Measurements from ENCODE around the gene SLC22A4.

Gene SLC22A4

DNA sequence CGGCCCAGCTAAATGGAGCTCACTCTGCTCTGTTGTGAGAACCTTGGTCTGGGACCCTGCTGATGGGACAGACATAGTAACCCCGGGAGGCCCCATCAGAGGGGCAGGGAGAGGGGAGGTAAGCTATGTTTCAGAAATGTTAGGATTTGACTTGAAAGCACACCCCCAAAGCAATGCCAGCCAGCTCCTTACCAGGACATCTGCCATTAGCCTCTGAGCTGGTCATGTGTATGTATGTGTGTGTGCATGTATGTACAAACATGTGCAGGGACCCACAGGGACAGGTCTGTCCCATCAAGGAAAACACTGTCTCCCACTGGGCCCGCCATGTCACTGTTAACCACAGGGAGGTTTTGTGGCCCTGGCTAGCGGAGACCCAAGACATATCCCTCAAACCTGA, 14.5 kb downstream of the SLC22A4 start:
- Histone ChIP-seq H3K36me3 (ENCODE audit: insufficient read depth, low read length) (peaks cover 10% of the 10 kb centered on the region; the same call in 1 of the 2 replicates), H3K4me1 (ENCODE audit: control insufficient read depth, insufficient read depth, low read length, unreplicated experiment) (no peaks in the 10 kb centered on the region), H2AFZ (ENCODE audit: low read length, unreplicated experiment) (no peak overlapping the region), H3K27ac (ENCODE audit: low read depth, low read length) (no peak overlapping the region), H3K27me3 (ENCODE audit: insufficient read depth, low read length) (no peaks in the 10 kb centered on the region), H3K79me2 (ENCODE audit: control insufficient read depth, insufficient read depth, low read length, unreplicated experiment) (no peaks in the 10 kb centered on the region), H3K4me3 (ENCODE audit: low read depth, low read length) (no peak overlapping the region)

DNA sequence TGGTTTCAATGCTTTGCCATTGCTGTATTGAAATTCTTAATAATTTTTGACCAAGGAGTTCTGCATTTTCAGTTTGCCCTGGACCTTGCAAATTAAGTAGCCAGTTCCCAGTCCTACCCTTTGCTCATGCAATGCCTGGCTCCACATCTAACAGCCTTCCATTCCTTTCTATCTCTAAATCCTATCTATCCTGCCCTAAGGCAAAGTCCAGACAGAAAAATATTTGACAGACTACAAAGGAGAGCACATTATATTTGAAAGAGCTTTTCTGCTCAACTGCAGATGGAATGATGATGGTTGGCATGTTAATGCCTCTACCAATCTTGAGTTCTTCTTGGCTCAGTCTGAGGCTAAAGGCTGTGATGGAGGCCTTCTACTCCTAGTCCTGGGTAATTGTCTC, 15.5 kb downstream of the SLC22A4 start:
- Histone ChIP-seq H3K4me1 (ENCODE audit: control insufficient read depth, insufficient read depth, low read length, unreplicated experiment) (no peaks in the 10 kb centered on the region), H2AFZ (ENCODE audit: low read length, unreplicated experiment) (no peak overlapping the region)

DNA sequence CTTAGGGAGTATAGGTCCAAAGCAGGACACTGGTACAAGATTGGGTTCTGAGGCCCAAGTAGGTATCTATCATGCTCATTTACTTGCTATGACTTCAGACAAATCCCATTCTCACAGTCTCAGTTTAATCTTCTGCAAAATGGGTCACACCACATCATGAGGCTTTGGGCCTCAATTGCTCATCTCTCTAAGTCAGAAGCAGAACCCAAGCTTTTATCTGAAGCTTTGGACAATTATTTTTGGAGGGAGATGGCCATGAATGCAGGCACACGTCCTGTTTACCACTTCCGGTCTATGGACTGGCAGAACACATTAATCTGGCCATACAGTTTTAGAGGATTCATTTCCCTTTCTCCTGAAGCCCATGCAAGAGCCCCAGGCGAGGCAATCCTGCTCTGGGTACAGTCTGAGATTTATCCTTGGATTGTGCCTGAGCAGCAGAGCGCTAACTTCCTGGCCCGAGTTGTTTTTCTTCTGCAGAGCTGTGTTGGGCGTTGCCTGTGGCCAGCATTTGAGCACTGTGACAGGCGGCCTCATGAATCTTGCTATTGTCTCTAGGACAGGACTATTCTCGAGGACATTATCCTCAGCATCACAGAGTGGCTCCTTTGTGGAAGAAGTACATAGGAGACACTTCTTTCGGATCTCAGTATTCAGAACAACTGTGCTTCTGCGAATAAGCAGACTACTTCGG, 16.1 kb downstream of the SLC22A4 start:
- Histone ChIP-seq H3K27ac (ENCODE audit: low read depth, low read length) (no peak overlapping the region), H3K27me3 (ENCODE audit: insufficient read depth, low read length) (no peaks in the 10 kb centered on the region), H3K79me2 (ENCODE audit: control insufficient read depth, insufficient read depth, low read length, unreplicated experiment) (no peaks in the 10 kb centered on the region), H3K4me3 (ENCODE audit: low read depth, low read length) (no peak overlapping the region), H3K36me3 (ENCODE audit: insufficient read depth, low read length) (peaks cover 7% of the 10 kb centered on the region; the same call in 1 of the 2 replicates), H2AFZ (ENCODE audit: low read length, unreplicated experiment) (no peak overlapping the region), H3K4me1 (ENCODE audit: control insufficient read depth, insufficient read depth, low read length, unreplicated experiment) (no peaks in the 10 kb centered on the region)

More for the DNA sequence above, 15.5 kb downstream of the SLC22A4 start:
- Histone ChIP-seq H3K4me3 (ENCODE audit: low read depth, low read length) (no peak overlapping the region), H3K36me3 (ENCODE audit: insufficient read depth, low read length) (peaks cover 10% of the 10 kb centered on the region; the same call in 1 of the 2 replicates), H3K27me3 (ENCODE audit: insufficient read depth, low read length) (no peaks in the 10 kb centered on the region), H3K79me2 (ENCODE audit: control insufficient read depth, insufficient read depth, low read length, unreplicated experiment) (no peaks in the 10 kb centered on the region), H3K27ac (ENCODE audit: low read depth, low read length) (no peak overlapping the region)

DNA sequence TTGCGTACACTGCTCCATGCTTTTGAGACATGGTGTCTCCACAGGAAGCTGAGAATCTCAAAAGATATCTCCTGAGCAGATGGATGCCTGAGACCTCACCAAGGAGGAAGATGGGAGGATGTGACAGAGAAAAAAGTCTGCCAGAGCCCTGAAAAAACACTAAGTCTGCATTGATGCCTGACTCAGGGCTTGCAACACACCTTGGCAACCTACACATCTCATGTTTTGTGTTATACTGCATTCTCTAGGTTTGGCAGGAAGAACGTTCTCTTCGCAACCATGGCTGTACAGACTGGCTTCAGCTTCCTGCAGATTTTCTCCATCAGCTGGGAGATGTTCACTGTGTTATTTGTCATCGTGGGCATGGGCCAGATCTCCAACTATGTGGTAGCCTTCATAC, 19.2 kb downstream of the SLC22A4 start:
- H3K36me3 ChIP-seq (ENCODE audit: insufficient read depth, low read length): no peaks in the 10 kb centered on the region
- H3K27ac ChIP-seq (ENCODE audit: low read depth, low read length): no peak overlapping the region
- H2AFZ ChIP-seq (ENCODE audit: low read length, unreplicated experiment): no peak overlapping the region
- H3K4me3 ChIP-seq (ENCODE audit: low read depth, low read length): no peak overlapping the region
- H3K79me2 ChIP-seq (ENCODE audit: control insufficient read depth, insufficient read depth, low read length, unreplicated experiment): no peaks in the 10 kb centered on the region
- no peaks in the 10 kb centered on the region for H3K27me3 ChIP-seq (ENCODE audit: insufficient read depth, low read length)
- H3K4me1 ChIP-seq (ENCODE audit: control insufficient read depth, insufficient read depth, low read length, unreplicated experiment): peaks cover 2% of the 10 kb centered on the region

DNA sequence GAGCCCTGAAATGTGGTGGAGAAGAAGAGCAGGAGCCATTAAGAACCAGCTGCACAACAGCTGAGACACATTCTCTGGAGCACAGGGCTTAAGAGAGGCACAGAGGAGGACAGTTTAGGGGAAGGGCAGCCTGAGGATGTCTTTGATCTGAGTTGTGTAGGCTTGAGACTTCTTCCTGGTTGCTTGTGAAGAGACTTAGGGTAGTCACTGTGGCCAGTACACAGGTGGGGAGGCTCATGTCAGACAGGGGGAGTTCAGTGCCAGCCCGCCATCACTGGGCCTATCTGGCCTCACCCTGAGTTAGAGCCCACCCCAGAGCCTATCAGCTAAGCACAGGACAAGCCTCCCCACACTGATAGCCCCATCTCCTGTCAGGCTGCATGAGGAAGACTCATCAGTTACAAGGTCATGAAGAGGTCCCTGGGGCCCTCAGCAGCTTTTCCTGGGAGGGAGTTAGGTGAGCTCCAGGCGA, 19.8 kb downstream of the SLC22A4 start:
- H3K4me1 ChIP-seq (ENCODE audit: control insufficient read depth, insufficient read depth, low read length, unreplicated experiment): peaks cover 8% of the 10 kb centered on the region
- no peaks in the 10 kb centered on the region for H3K27me3 ChIP-seq (ENCODE audit: insufficient read depth, low read length)
- H3K4me3 ChIP-seq (ENCODE audit: low read depth, low read length): no peak overlapping the region
- no peak overlapping the region for H2AFZ ChIP-seq (ENCODE audit: low read length, unreplicated experiment)
- no peak overlapping the region for H3K27ac ChIP-seq (ENCODE audit: low read depth, low read length)
- H3K36me3 ChIP-seq (ENCODE audit: insufficient read depth, low read length): no peaks in the 10 kb centered on the region
- H3K79me2 ChIP-seq (ENCODE audit: control insufficient read depth, insufficient read depth, low read length, unreplicated experiment): no peaks in the 10 kb centered on the region

DNA sequence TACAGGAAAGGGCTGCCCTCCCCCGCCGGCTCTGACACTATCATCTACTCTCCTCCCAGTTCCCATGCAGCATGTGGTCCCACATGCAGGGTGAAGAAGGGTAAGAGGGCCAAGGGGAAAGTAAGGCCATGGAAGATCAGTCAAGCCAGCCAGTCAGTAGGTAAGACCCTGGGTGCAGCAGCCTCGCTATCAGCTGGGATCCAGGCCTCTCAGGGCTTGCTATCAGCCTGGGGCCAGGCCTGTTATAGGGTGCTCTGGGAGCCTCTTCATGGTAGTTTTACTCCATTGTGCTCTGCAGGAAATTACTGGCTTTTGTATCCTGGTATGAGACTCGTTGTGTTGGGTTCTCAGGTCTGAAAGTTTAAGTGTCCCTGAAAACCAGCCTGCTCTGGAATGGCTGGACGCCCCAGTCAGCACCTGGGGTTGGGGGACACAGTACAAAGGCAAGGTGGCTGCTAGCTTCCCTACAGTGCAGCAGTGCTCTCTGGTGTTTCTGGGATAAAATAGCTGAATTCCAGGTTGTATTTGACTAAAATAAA, 21.4 kb downstream of the SLC22A4 start:
- Histone ChIP-seq H2AFZ (ENCODE audit: low read length, unreplicated experiment) (no peak overlapping the region), H3K4me1 (ENCODE audit: control insufficient read depth, insufficient read depth, low read length, unreplicated experiment) (peaks cover 8% of the 10 kb centered on the region), H3K27ac (ENCODE audit: low read depth, low read length) (no peak overlapping the region), H3K27me3 (ENCODE audit: insufficient read depth, low read length) (no peaks in the 10 kb centered on the region), H3K79me2 (ENCODE audit: control insufficient read depth, insufficient read depth, low read length, unreplicated experiment) (no peaks in the 10 kb centered on the region), H3K36me3 (ENCODE audit: insufficient read depth, low read length) (no peaks in the 10 kb centered on the region), H3K4me3 (ENCODE audit: low read depth, low read length) (no peak overlapping the region)

DNA sequence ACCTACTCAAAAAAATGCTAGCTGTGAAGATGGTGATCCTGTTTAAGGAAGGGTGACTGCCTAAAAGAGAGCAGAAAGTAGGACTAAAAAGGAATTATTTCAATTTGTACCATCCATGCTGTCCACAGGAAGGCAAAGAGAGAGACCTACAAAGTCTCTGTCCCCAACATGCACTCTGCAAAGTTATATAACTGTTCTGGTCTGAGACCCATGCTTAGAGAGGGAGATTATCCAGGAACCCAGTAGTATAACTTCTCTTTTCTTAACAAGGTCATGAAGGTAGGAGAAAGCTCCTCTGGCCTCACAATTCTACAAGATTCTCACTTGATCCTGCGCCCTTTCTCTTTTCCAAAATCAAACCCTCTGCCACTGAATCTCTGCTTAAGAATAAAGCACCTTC, 25.8 kb downstream of the SLC22A4 start:
- Histone ChIP-seq H2AFZ (ENCODE audit: low read length, unreplicated experiment) (no peak overlapping the region), H3K4me1 (ENCODE audit: control insufficient read depth, insufficient read depth, low read length, unreplicated experiment) (peaks cover 8% of the 10 kb centered on the region), H3K79me2 (ENCODE audit: control insufficient read depth, insufficient read depth, low read length, unreplicated experiment) (no peaks in the 10 kb centered on the region), H3K4me3 (ENCODE audit: low read depth, low read length) (no peak overlapping the region), H3K36me3 (ENCODE audit: insufficient read depth, low read length) (no peaks in the 10 kb centered on the region), H3K27me3 (ENCODE audit: insufficient read depth, low read length) (no peaks in the 10 kb centered on the region), H3K27ac (ENCODE audit: low read depth, low read length) (no peak overlapping the region)

DNA sequence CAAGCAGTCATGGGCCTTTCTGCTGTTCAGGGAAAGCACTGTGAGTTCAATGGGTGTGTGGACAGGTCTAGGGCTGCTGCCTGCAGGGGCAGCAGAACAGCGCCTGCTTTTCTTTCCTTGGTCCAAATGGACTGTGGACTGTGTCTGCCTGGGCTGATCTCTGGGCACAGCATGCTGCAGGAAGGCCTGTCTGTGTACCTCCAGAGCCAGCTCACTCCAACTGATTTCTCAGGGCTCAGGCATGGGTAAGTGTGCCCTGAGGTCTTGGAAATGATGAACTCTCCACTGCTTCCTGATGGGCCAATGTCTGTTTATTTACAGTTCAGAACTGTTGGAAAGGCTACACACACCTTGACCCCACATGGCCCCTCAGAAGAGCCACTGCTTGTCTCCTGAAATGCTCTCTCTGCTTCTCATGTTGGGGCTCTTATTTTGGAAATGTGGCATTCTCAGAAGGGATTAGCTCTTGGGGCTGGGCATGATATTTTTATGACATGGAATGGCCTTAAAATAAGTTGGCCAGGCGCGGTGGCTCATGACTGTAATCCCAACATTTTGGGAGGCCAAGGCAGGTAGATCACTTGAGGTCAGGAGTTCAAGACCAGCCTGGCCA, 27.0 kb downstream of the SLC22A4 start:
- H3K27me3 ChIP-seq (ENCODE audit: insufficient read depth, low read length): no peaks in the 10 kb centered on the region
- no peak overlapping the region for H2AFZ ChIP-seq (ENCODE audit: low read length, unreplicated experiment)

DNA sequence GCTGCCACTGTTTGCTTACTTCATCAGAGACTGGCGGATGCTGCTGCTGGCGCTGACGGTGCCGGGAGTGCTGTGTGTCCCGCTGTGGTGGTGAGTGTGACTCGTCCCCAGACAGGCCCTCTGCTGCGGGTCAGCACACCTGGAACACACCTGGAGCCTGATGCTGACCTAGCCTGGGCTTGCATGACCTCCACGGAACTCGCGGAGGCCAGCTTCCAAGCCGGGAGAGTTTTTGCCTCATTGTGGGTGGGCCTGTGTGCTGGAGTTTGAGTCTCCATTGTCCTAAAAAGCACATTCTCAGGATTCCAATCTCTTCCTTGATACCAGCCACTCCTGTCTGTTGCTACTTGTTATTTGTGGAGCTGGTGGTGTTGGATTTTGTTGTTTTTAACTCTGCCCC, 28.1 kb downstream of the SLC22A4 start:
- Histone ChIP-seq H3K79me2 (ENCODE audit: control insufficient read depth, insufficient read depth, low read length, unreplicated experiment) (no peaks in the 10 kb centered on the region), H3K36me3 (ENCODE audit: insufficient read depth, low read length) (no peaks in the 10 kb centered on the region), H3K4me1 (ENCODE audit: control insufficient read depth, insufficient read depth, low read length, unreplicated experiment) (peaks cover 8% of the 10 kb centered on the region), H2AFZ (ENCODE audit: low read length, unreplicated experiment) (no peak overlapping the region), H3K27me3 (ENCODE audit: insufficient read depth, low read length) (no peaks in the 10 kb centered on the region), H3K4me3 (ENCODE audit: low read depth, low read length) (no peak overlapping the region), H3K27ac (ENCODE audit: low read depth, low read length) (no peak overlapping the region)

More for the DNA sequence above, 27.0 kb downstream of the SLC22A4 start:
- no peak overlapping the region for H3K27ac ChIP-seq (ENCODE audit: low read depth, low read length)
- H3K36me3 ChIP-seq (ENCODE audit: insufficient read depth, low read length): no peaks in the 10 kb centered on the region
- H3K4me3 ChIP-seq (ENCODE audit: low read depth, low read length): no peak overlapping the region
- no peaks in the 10 kb centered on the region for H3K79me2 ChIP-seq (ENCODE audit: control insufficient read depth, insufficient read depth, low read length, unreplicated experiment)
- peaks cover 8% of the 10 kb centered on the region for H3K4me1 ChIP-seq (ENCODE audit: control insufficient read depth, insufficient read depth, low read length, unreplicated experiment)

DNA sequence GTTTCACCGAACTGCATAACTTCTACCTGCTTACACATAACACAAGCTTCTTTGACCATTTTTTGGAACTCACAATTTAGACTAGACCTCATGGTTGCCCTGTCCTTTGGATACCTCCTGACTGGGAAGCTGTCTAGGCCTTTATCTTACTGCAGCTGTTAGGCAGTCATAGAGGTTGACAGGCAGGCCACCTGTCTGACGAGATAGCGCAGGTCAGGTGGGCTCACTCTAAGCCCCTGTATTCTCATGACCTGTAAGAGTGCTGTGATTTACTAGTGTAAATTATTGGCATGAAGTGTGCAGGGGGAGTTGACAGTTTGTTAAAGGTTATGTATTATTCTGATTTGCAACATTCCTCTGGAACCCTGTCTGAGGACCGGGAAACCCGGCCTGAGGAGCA, 29.0 kb downstream of the SLC22A4 start:
- peaks cover 7% of the 10 kb centered on the region for H3K4me1 ChIP-seq (ENCODE audit: control insufficient read depth, insufficient read depth, low read length, unreplicated experiment)
- no peaks in the 10 kb centered on the region for H3K27me3 ChIP-seq (ENCODE audit: insufficient read depth, low read length)
- H3K36me3 ChIP-seq (ENCODE audit: insufficient read depth, low read length): no peaks in the 10 kb centered on the region
- H3K4me3 ChIP-seq (ENCODE audit: low read depth, low read length): no peak overlapping the region
- no peaks in the 10 kb centered on the region for H3K79me2 ChIP-seq (ENCODE audit: control insufficient read depth, insufficient read depth, low read length, unreplicated experiment)
- H2AFZ ChIP-seq (ENCODE audit: low read length, unreplicated experiment): no peak overlapping the region
- H3K27ac ChIP-seq (ENCODE audit: low read depth, low read length): no peak overlapping the region

DNA sequence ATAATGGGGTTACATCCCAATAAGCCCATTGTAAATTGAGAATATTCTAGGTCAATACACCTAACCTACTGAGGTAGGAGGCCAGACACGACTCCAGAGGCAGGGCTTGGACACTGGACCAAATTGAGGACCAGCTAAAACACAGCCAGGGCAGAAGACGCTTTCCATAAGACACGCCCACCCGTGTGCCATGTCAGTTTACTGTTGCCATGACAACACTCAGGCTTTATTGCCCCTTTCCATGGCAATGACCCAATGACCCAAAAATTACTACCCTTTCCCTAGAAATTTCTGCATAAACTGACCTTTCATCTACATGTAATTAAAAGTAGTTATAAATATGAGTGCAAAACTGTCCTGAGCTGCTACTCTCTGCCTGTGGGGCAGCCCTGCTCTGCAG, 31.5 kb downstream of the SLC22A4 start:
- Histone ChIP-seq H2AFZ (ENCODE audit: low read length, unreplicated experiment) (no peak overlapping the region), H3K4me3 (ENCODE audit: low read depth, low read length) (no peak overlapping the region), H3K4me1 (ENCODE audit: control insufficient read depth, insufficient read depth, low read length, unreplicated experiment) (no peaks in the 10 kb centered on the region), H3K27me3 (ENCODE audit: insufficient read depth, low read length) (no peaks in the 10 kb centered on the region), H3K36me3 (ENCODE audit: insufficient read depth, low read length) (no peaks in the 10 kb centered on the region), H3K27ac (ENCODE audit: low read depth, low read length) (no peak overlapping the region), H3K79me2 (ENCODE audit: control insufficient read depth, insufficient read depth, low read length, unreplicated experiment) (no peaks in the 10 kb centered on the region)
